HepG2 (cell line): ENCODE measurements around the gene SEMA3B. TPM values are rescaled to one million over a fixed set of nuclear protein-coding genes. Genes with fewer than 3 reads are reported as not detected.

ENCODE experiments used
- CEBPB ChIP-seq: IDR thresholded peaks from 2 replicates; pipeline ENCODE4 v1.6.1; 2011; ENCODE audit warnings: low read depth, low read length, improper control_type of control experiment, borderline replicate concordance
- GPN1 ChIP-seq: sonication (generic); formaldehyde crosslinking; IDR thresholded peaks from 2 replicates; pipeline ENCODE4 v1.5.1; 2020; ENCODE audit warnings: missing genetic modification reagents, borderline replicate concordance
- HINFP ChIP-seq: sonication (generic); formaldehyde crosslinking; IDR thresholded peaks from 2 replicates; pipeline ENCODE4 v1.4.0; 2020; ENCODE audit warnings: low read depth, mild to moderate bottlenecking, missing genetic modification reagents
- IKZF1 ChIP-seq: fragments of 450-650 bp; IDR thresholded peaks from 2 replicates; pipeline ENCODE4 v1.7.1; 2016
- JUND ChIP-seq: sonication (generic); formaldehyde crosslinking; IDR thresholded peaks from 2 replicates; pipeline ENCODE4 v1.8.0; 2022; ENCODE audit warnings: mild to moderate bottlenecking, missing genetic modification reagents
- KDM6A ChIP-seq: IDR thresholded peaks from 2 replicates; pipeline ENCODE4 v1.6.1; 2016; ENCODE audit warnings: low read depth
- MATR3 ChIP-seq: sonication (generic); formaldehyde crosslinking; IDR thresholded peaks from 2 replicates; pipeline ENCODE4 v1.4.0; 2020; ENCODE audit warnings: missing genetic modification reagents
- MED8 ChIP-seq: sonication (generic); formaldehyde crosslinking; IDR thresholded peaks from 2 replicates; pipeline ENCODE4 v1.8.1; 2023; ENCODE audit warnings: mild to moderate bottlenecking, missing genetic modification reagents; ENCODE audit not compliant: insufficient replicate concordance
- MEF2D ChIP-seq: sonication (generic); formaldehyde crosslinking; IDR thresholded peaks from 2 replicates; pipeline ENCODE4 v1.5.1; 2020; ENCODE audit warnings: mild to moderate bottlenecking, missing genetic modification reagents
- MTA3 ChIP-seq: sonication (generic); formaldehyde crosslinking; IDR thresholded peaks from 2 replicates; pipeline ENCODE4 v1.4.0; 2020; ENCODE audit warnings: missing genetic modification reagents
- NR3C1 ChIP-seq: sonication (generic); formaldehyde crosslinking; IDR thresholded peaks from 2 replicates; pipeline ENCODE4 v1.4.0; 2020; ENCODE audit warnings: missing genetic modification reagents
- RFXANK ChIP-seq: IDR thresholded peaks from 2 replicates; pipeline ENCODE4 v1.6.1; 2016
- SETDB1 ChIP-seq: sonication (generic); formaldehyde crosslinking; IDR thresholded peaks from 2 replicates; pipeline ENCODE4 v1.5.1; 2020; ENCODE audit warnings: missing genetic modification reagents, mild to moderate bottlenecking, borderline replicate concordance
- TBL1XR1 ChIP-seq: fragments of 150-350 bp; IDR thresholded peaks from 2 replicates; pipeline ENCODE4 v1.6.1; 2014; ENCODE audit warnings: borderline replicate concordance, low read length; ENCODE audit not compliant: partially characterized antibody
- ZEB1 ChIP-seq: IDR thresholded peaks from 2 replicates; pipeline ENCODE4 v1.6.1; 2012; ENCODE audit warnings: mild to moderate bottlenecking, low read depth, inconsistent platforms; ENCODE audit not compliant: insufficient replicate concordance
- ZNF264 ChIP-seq: sonication (generic); formaldehyde crosslinking; IDR thresholded peaks from 2 replicates; pipeline ENCODE4 v1.4.0; 2020; ENCODE audit warnings: missing genetic modification reagents
- ZNF318 ChIP-seq: sonication (generic); formaldehyde crosslinking; IDR thresholded peaks from 2 replicates; pipeline ENCODE4 v1.4.0; 2020; ENCODE audit warnings: mild to moderate bottlenecking, missing genetic modification reagents
- ZNF333 ChIP-seq: sonication (generic); formaldehyde crosslinking; IDR thresholded peaks from 2 replicates; pipeline ENCODE4 v1.4.0; 2020; ENCODE audit warnings: mild to moderate bottlenecking, missing genetic modification reagents, borderline replicate concordance
- ZNF557 ChIP-seq: sonication (generic); formaldehyde crosslinking; IDR thresholded peaks from 2 replicates; pipeline ENCODE4 v1.4.0; 2020; ENCODE audit warnings: missing genetic modification reagents
- ZNF775 ChIP-seq: sonication (generic); formaldehyde crosslinking; IDR thresholded peaks from 2 replicates; pipeline ENCODE4 v1.4.0; 2020; ENCODE audit warnings: missing genetic modification reagents, mild to moderate bottlenecking, moderate library complexity, borderline replicate concordance
- ZSCAN31 ChIP-seq: sonication (generic); formaldehyde crosslinking; IDR thresholded peaks from 2 replicates; pipeline ENCODE4 v1.5.0; 2020; ENCODE audit warnings: low read depth, mild to moderate bottlenecking, missing genetic modification reagents
- polyA plus RNA-seq, 8 experiments: library from polyadenylated mRNA; depleted of rRNA in 3 of 8; stranded (reverse) in 7 of 8; unstranded in 1 of 8; fragments of >200 nt; fragmentation: Illumina TruSeq in 4 of 8; extraction: Trizol in 4 of 8; gene quantifications; 2 replicates each; pipeline versions ENCODE4 v1.2.1 to v1.2.3, GENCODE V29; 2011 to 2016; ENCODE audit warnings: low read depth in 4 of 8, missing spikeins in 1 of 8, mixed read lengths in 1 of 8; ENCODE audit not compliant: insufficient read depth in 1 of 8
- total RNA-seq, 5 experiments: library from RNA; depleted of rRNA; stranded (reverse); fragments of >200 nt; fragmentation: Illumina TruSeq; extraction: Trizol; gene quantifications; 2 replicates each; pipeline ENCODE4 v1.2.3, GENCODE V29; 2016; ENCODE audit warnings: low read depth in 1 of 5

SEMA3B gene
- total and polyA plus RNA-seq, 2 of the 13 experiments (the other 11 are each of a cell fraction or from before 2014, with no cell fraction given): 93.2 to 158 TPM

- TF ChIP-seq ZNF318 (CRISPR knock-in tag) (no peak), MATR3 (CRISPR knock-in tag) (no peak), KDM6A (CRISPR knock-in tag) (no peak), MED8 (CRISPR knock-in tag) (no peak), GPN1 (CRISPR knock-in tag) (no peak), TBL1XR1 (no peak), JUND (CRISPR knock-in tag) (0 out of 2 replicates have a peak, but pooled peaks have one; percentile 54), ZNF557 (CRISPR knock-in tag) (0 out of 2 replicates have a peak, but pooled peaks have one; percentile 40), ZEB1 (peak; percentile 33), ZNF333 (CRISPR knock-in tag) (no peak), MTA3 (CRISPR knock-in tag) (no peak), ZSCAN31 (CRISPR knock-in tag) (peak; percentile 68; the same call in 1 of the 2 replicates), RFXANK (CRISPR knock-in tag) (no peak), HINFP (CRISPR knock-in tag) (no peak), CEBPB (no peak), IKZF1 (no peak), NR3C1 (CRISPR knock-in tag) (no peak), SETDB1 (CRISPR knock-in tag) (no peak), ZNF264 (no peak), MEF2D (CRISPR knock-in tag) (0 out of 2 replicates have a peak, but pooled peaks have one; percentile 14), ZNF775 (CRISPR knock-in tag) (no peak; the same call in 1 of the 2 replicates)
Observed at GRCh38 chr3:50227390-50228183, 41.4 kb upstream of the SEMA3B start (continued).
